Activated CD8-positive, alpha-beta memory T cell treated with anti-CD3 and anti-CD28 coated beads, Interleukin-2, amount 50 U/mL, for 1 hour (primary cell): Measurements from ENCODE around the gene BRINP2.

Experiments
- DNase-seq: peaks from one replicate; pipeline ENCODE4 v3.0.0-alpha.2; 2020; ENCODE audit errors: extremely low read depth

Gene BRINP2

GRCh38 chr1:177223359-177223758 lies 52.6 kb downstream of the BRINP2 start:
- DNase-seq, result no peak

- DNase-seq, result no peak
Observed at GRCh38 chr1:177227978-177228692, 57.4 kb downstream of the BRINP2 start.

- DNase-seq, result no peak
Observed at GRCh38 chr1:177228693-177229065, 57.9 kb downstream of the BRINP2 start.

- DNase-seq, result no peak
Observed at GRCh38 chr1:177229781-177230180, 59.0 kb downstream of the BRINP2 start.

GRCh38 chr1:177230228-177231016 lies 59.7 kb downstream of the BRINP2 start:
- no peak for DNase-seq

GRCh38 chr1:177235350-177235749 lies 64.6 kb downstream of the BRINP2 start:
- no peak for DNase-seq

GRCh38 chr1:177236962-177237361 lies 66.2 kb downstream of the BRINP2 start:
- DNase-seq, result no peak

- no peak for DNase-seq
Observed at GRCh38 chr1:177238967-177239366, 68.2 kb downstream of the BRINP2 start.

GRCh38 chr1:177239792-177240191 lies 69.0 kb downstream of the BRINP2 start:
- no peak for DNase-seq

GRCh38 chr1:177243773-177244172 lies 73.0 kb downstream of the BRINP2 start:
- DNase-seq, result no peak

GRCh38 chr1:177246710-177247580 lies 76.2 kb downstream of the BRINP2 start:
- no peak for DNase-seq

- no peak for DNase-seq
Observed at GRCh38 chr1:177247623-177248176, 76.9 kb downstream of the BRINP2 start.

- no peak for DNase-seq
Observed at GRCh38 chr1:177248258-177248657, 77.5 kb downstream of the BRINP2 start.

- no peak for DNase-seq
Observed at GRCh38 chr1:177249231-177249630, 78.5 kb downstream of the BRINP2 start.

- DNase-seq, result no peak
Observed at GRCh38 chr1:177252877-177253276, 82.1 kb downstream of the BRINP2 start.

- no peak for DNase-seq
Observed at GRCh38 chr1:177255411-177255810, 84.7 kb downstream of the BRINP2 start.

- DNase-seq, result no peak
Observed at GRCh38 chr1:177256153-177257075, 85.7 kb downstream of the BRINP2 start.

GRCh38 chr1:177257128-177257527 lies 86.4 kb downstream of the BRINP2 start:
- DNase-seq, result no peak

- no peak for DNase-seq
Observed at GRCh38 chr1:177257576-177257975, 86.8 kb downstream of the BRINP2 start.

- DNase-seq, result no peak
Observed at GRCh38 chr1:177270863-177271262, 100.1 kb downstream of the BRINP2 start.

- DNase-seq, result no peak
Observed at GRCh38 chr1:177273141-177273540, 102.4 kb downstream of the BRINP2 start.
